B cell (primary cell): ENCODE measurements around the gene MYH10. TPM values are rescaled to one million over a fixed set of nuclear protein-coding genes. Genes with fewer than 3 reads are reported as not detected.

ENCODE experiments used
- ATAC-seq: fragments of 200-7000 bp; cut with Tn5 transposase; one replicate; pipeline ENCODE4 v1.10.0; 2021; ENCODE audit warnings: low read depth, mild to moderate bottlenecking, moderate number of reproducible peaks, moderate library complexity
- CTCF ChIA-PET: fragments of 350-600 bp; sonication (Branson Sonifier 250); formaldehyde crosslinking; loops from one replicate; lab custom pipeline; 2021; ENCODE audit warnings: antibody characterized with exemption, inconsistent platforms; lab: Charles Lee
- POLR2A ChIA-PET: fragments of 350-600 bp; sonication (Branson Sonifier 250); formaldehyde crosslinking; loops from one replicate; lab custom pipeline; 2021; ENCODE audit warnings: antibody characterized with exemption; lab: Charles Lee
- DNase-seq: peaks from one replicate; pipeline ENCODE4 v3.0.0; 2013
- H2AFZ ChIP-seq: 2 replicates; pipeline ENCODE4 v1.6.1; 2012; ENCODE audit warnings: mild to moderate bottlenecking, low read depth, low read length; ENCODE audit not compliant: insufficient read depth, poor library complexity, severe bottlenecking
- H3K27ac ChIP-seq, 2 donors: 1 replicate in 1 of 2; 2 replicates in 1 of 2; pipeline ENCODE4 v1.5.1; 2012 to 2013; ENCODE audit warnings: low read length in 2 of 2, mild to moderate bottlenecking in 2 of 2, moderate library complexity in 1 of 2
- H3K27me3 ChIP-seq, 4 experiments: fragments of 200-600 bp in 1 of 4; sonication (generic) in 1 of 4; replicated peaks in 1 of 4; 1 replicate in 2 of 4; 2 replicates in 2 of 4; pipeline versions ENCODE4 v1.6.1 to v1.7.0; 2013 to 2016; ENCODE audit warnings: low read length in 3 of 4, mild to moderate bottlenecking in 2 of 4, mixed read lengths in 1 of 4, moderate library complexity in 1 of 4; ENCODE audit not compliant: insufficient read depth in 4 of 4, control insufficient read depth in 3 of 4; ENCODE audit errors: control extremely low read depth in 1 of 4
- H3K36me3 ChIP-seq, 2 experiments: replicated peaks in 1 of 2; 1 replicate in 1 of 2; 2 replicates in 1 of 2; pipeline versions ENCODE4 v1.6.1 to v1.7.1; 2013; ENCODE audit warnings: low read length in 1 of 2; ENCODE audit not compliant: insufficient read depth in 2 of 2, control insufficient read depth in 1 of 2; ENCODE audit errors: control extremely low read depth in 1 of 2, extremely low read depth in 1 of 2
- H3K4me1 ChIP-seq, 2 donors: fragments of 200-600 bp in 1 of 2; sonication (generic) in 1 of 2; 1 replicate in 1 of 2; 2 replicates in 1 of 2; pipeline versions ENCODE4 v1.5.1 to v1.6.1; 2013 to 2017; ENCODE audit warnings: low read length in 2 of 2; ENCODE audit not compliant: control insufficient read depth in 2 of 2, insufficient read depth in 2 of 2
- H3K4me2 ChIP-seq: replicated peaks from 2 replicates; pipeline ENCODE3; 2012; ENCODE audit warnings: mild to moderate bottlenecking, low read depth, low read length; ENCODE audit not compliant: poor library complexity, severe bottlenecking
- H3K4me3 ChIP-seq, 5 experiments: fragments of 200-600 bp in 1 of 5; sonication (generic) in 1 of 5; 1 replicate in 3 of 5; 2 replicates in 2 of 5; pipeline versions ENCODE4 v1.5.1 to v1.7.0; 2011 to 2016; ENCODE audit warnings: low read length in 4 of 5, mild to moderate bottlenecking in 4 of 5, low read depth in 2 of 5, control low read depth in 1 of 5, moderate library complexity in 1 of 5; ENCODE audit not compliant: insufficient read depth in 1 of 5; ENCODE audit errors: control extremely low read depth in 1 of 5, extremely low read depth in 1 of 5
- H3K79me2 ChIP-seq: fragments of 200-600 bp; sonication (generic); one replicate; pipeline ENCODE4 v1.6.0; 2016; ENCODE audit warnings: low read length; ENCODE audit not compliant: control insufficient read depth, insufficient read depth
- H3K9ac ChIP-seq: fragments of 200-600 bp; sonication (generic); 2 replicates; pipeline ENCODE4 v1.6.1; 2017; ENCODE audit warnings: mild to moderate bottlenecking, low read length, moderate library complexity
- H3K9me3 ChIP-seq, 3 donors: one replicate each; pipeline versions ENCODE4 v1.6.1 to v1.7.1; 2013; ENCODE audit warnings: low read length in 2 of 3; ENCODE audit not compliant: control insufficient read depth in 2 of 3, insufficient read depth in 1 of 3; ENCODE audit errors: control extremely low read depth in 1 of 3
- H4K20me1 ChIP-seq: 2 replicates; pipeline ENCODE4 v1.6.0; 2012; ENCODE audit warnings: mild to moderate bottlenecking, low read length; ENCODE audit not compliant: insufficient read depth, control insufficient read depth, poor library complexity, severe bottlenecking
- H3K27ac Mint-ChIP-seq: one replicate; pipeline ENCODE4 v1.8.0; 2021; ENCODE audit warnings: mixed read lengths
- H3K27me3 Mint-ChIP-seq: one replicate; pipeline ENCODE4 v1.8.0; 2021; ENCODE audit warnings: mixed read lengths
- H3K4me1 Mint-ChIP-seq: one replicate; pipeline ENCODE4 v1.8.0; 2021; ENCODE audit warnings: mixed read lengths
- H3K4me3 Mint-ChIP-seq: one replicate; pipeline ENCODE4 v1.8.0; 2021; ENCODE audit warnings: mixed read lengths
- H3K9me3 Mint-ChIP-seq: one replicate; pipeline ENCODE4 v1.8.0; 2022; ENCODE audit warnings: mixed read lengths; ENCODE audit not compliant: insufficient read depth
- EZH2 ChIP-seq: IDR thresholded peaks from 2 replicates; pipeline ENCODE4 v1.6.1; 2012; ENCODE audit warnings: borderline replicate concordance, low read depth, mild to moderate bottlenecking, moderate library complexity, low read length; ENCODE audit not compliant: insufficient read depth, poor library complexity, severe bottlenecking
- WGBS: methylation state at CpG from one replicate; pipeline ENCODE4 v1.1.5; 2013; ENCODE audit warnings: missing lambda C conversion rate; ENCODE audit not compliant: insufficient coverage; 5-methylcytosine and 5-hydroxymethylcytosine counted together
- intact Hi-C: fragments of 100-400 bp; cut with micrococcal nuclease; formaldehyde crosslinking; loops from one replicate; pipeline ENCODE4 v1.10.0; 2022
- polyA plus RNA-seq: library from polyadenylated mRNA; depleted of rRNA; stranded (reverse); fragments of >200 nt; gene quantifications from 2 replicates; pipeline ENCODE4 v1.2.3, GENCODE V29; 2012
- total RNA-seq, 2 donors: library from RNA; stranded (reverse); fragments of 120-200 nt in 1 of 2; gene quantifications; 1 replicate in 1 of 2; 2 replicates in 1 of 2; pipeline versions ENCODE4 v1.2.3 to v1.2.4, GENCODE V29; 2013 to 2022
- TF ChIP-seq, protein P1 (sequence below): fragments of 200-600 bp; IDR thresholded peaks from one replicate; pipeline ENCODE4 v1.8.0; 2022; ENCODE audit warnings: antibody characterized with exemption, mild to moderate bottlenecking

MYH10 gene
- total and polyA plus RNA-seq, 2 donors (not counting 1 experiment from before 2014, with no cell fraction given): 0.04 to 1.7 TPM

DNA sequence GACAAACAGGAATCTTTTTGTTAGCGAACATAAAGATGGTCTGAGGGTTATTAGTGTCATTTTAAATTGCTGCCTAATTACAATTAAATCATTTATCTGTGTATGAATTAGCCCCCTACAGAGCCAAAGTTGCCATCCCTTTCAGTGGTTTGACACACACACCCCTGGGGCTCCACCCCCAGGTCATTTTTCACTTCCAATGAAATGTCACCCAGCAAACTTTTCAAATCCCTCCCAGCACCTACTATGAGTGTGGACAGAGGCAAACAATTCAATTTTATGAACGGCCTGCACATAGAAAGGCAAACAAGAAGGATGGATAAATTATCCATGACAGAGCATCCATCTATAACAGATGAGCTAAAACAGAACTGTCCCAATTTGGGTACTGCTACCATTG, 2.4 kb downstream of the MYH10 start:
- no CpG with 5 or more reads among the region's 2 CpGs for WGBS

DNA sequence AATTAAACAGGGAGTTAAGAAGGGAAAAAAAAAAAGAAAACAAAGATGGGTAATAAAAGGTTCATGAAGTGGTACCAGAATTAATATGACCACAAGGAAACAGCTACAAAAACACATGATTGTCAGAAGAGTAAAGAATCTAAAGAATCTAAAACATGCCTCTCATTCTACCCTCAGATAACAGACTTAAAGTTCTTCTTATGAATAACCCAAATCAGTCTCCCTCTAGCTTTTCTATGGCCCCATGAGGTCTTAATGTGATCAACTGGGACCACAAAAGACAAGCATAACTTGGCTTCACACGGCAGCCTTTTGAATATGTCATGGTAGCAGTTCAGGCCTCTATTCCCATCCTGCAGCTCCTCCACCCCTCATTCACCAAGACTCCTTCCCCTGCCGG, 6.9 kb downstream of the MYH10 start:
- Histone ChIP-seq H3K9ac (no peak overlapping the region), H3K4me2 (no peak overlapping the region), H3K36me3 (no peaks in the 10 kb centered on the region), H3K4me3 (no peak overlapping the region), H3K27me3 (peaks cover 0 to 27% (median 17%) of the 10 kb centered on the region in 4 experiments), H3K79me2 (no peaks in the 10 kb centered on the region), H4K20me1 (no peaks in the 10 kb centered on the region), H3K4me1 (peaks cover 0 to 3% of the 10 kb centered on the region in 2 donors), H3K9me3 (no peaks in the 10 kb centered on the region), H2AFZ (no peak overlapping the region), H3K27ac (no peak overlapping the region)
- 100% methylated on average over 2 of the region's 2 CpGs for WGBS
- Mint-ChIP-seq H3K4me3 (no peak overlapping the region), H3K27ac (no peak overlapping the region), H3K9me3 (no peaks in the 10 kb centered on the region), H3K4me1 (no peaks in the 10 kb centered on the region), H3K27me3 (peaks cover 37% of the 10 kb centered on the region)
- intact Hi-C loops: no loop called here
- no peak for ATAC-seq
- POLR2A ChIA-PET: no interaction called here
- no peak for DNase-seq
- CTCF ChIA-PET: interaction anchor here (0.6 kb wide), 1 partner anchor 278 kb away, joined by 3 read pairs; no protein-coding TSS in a partner anchor
- TF ChIP-seq, protein P1, sequence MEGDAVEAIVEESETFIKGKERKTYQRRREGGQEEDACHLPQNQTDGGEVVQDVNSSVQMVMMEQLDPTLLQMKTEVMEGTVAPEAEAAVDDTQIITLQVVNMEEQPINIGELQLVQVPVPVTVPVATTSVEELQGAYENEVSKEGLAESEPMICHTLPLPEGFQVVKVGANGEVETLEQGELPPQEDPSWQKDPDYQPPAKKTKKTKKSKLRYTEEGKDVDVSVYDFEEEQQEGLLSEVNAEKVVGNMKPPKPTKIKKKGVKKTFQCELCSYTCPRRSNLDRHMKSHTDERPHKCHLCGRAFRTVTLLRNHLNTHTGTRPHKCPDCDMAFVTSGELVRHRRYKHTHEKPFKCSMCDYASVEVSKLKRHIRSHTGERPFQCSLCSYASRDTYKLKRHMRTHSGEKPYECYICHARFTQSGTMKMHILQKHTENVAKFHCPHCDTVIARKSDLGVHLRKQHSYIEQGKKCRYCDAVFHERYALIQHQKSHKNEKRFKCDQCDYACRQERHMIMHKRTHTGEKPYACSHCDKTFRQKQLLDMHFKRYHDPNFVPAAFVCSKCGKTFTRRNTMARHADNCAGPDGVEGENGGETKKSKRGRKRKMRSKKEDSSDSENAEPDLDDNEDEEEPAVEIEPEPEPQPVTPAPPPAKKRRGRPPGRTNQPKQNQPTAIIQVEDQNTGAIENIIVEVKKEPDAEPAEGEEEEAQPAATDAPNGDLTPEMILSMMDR: no peak
- TF ChIP-seq EZH2: no peak

More for the DNA sequence above, 2.4 kb downstream of the MYH10 start:
- ATAC-seq (no peak), DNase-seq (no peak)
- intact Hi-C loops: no loop called here
- Histone ChIP-seq H3K9me3 (peaks cover 0 to 7% (median 0%) of the 10 kb centered on the region in 3 donors), H2AFZ (no peak overlapping the region), H3K79me2 (no peaks in the 10 kb centered on the region), H3K27ac (no peak overlapping the region), H3K36me3 (no peaks in the 10 kb centered on the region), H3K27me3 (peaks cover 0 to 40% (median 34%) of the 10 kb centered on the region in 4 experiments), H3K9ac (no peak overlapping the region), H3K4me3 (no peak overlapping the region), H3K4me2 (no peak overlapping the region), H3K4me1 (peaks cover 17 to 23% of the 10 kb centered on the region in 2 donors), H4K20me1 (no peaks in the 10 kb centered on the region)
- H3K27me3 Mint-ChIP-seq: peaks cover 50% of the 10 kb centered on the region
- no peak overlapping the region for H3K27ac Mint-ChIP-seq
- TF ChIP-seq EZH2: no peak
- TF ChIP-seq, protein P1: no peak
- H3K4me3 Mint-ChIP-seq: no peak overlapping the region
- peaks cover 21% of the 10 kb centered on the region for H3K4me1 Mint-ChIP-seq
- CTCF ChIA-PET: no interaction called here
- no peaks in the 10 kb centered on the region for H3K9me3 Mint-ChIP-seq
- POLR2A ChIA-PET: no interaction called here
